Mucosa of stomach (tissue), 1 donor: ENCODE data around the gene C1QTNF1.

Experiments
- H3K27me3 ChIP-seq: one replicate; pipeline ENCODE4 v1.7.0; 2013; ENCODE audit warnings: mild to moderate bottlenecking, low read length; ENCODE audit not compliant: control insufficient read depth, insufficient read depth
- H3K36me3 ChIP-seq: one replicate; pipeline ENCODE4 v1.7.0; 2013; ENCODE audit warnings: low read length; ENCODE audit not compliant: control insufficient read depth, insufficient read depth
- H3K4me1 ChIP-seq: one replicate; pipeline ENCODE4 v1.7.0; 2013; ENCODE audit warnings: mild to moderate bottlenecking, low read length; ENCODE audit not compliant: control insufficient read depth, insufficient read depth
- H3K4me3 ChIP-seq: one replicate; pipeline ENCODE4 v1.7.0; 2013; ENCODE audit warnings: low read length
- H3K9ac ChIP-seq: one replicate; pipeline ENCODE4 v1.7.0; 2013; ENCODE audit warnings: mild to moderate bottlenecking, low read length, moderate library complexity
- H3K9me3 ChIP-seq: one replicate; pipeline ENCODE4 v1.7.0; 2013; ENCODE audit warnings: mild to moderate bottlenecking, low read length, moderate library complexity; ENCODE audit not compliant: control insufficient read depth
- donor health status: Pancreatic carcinoma.

Gene C1QTNF1

DNA sequence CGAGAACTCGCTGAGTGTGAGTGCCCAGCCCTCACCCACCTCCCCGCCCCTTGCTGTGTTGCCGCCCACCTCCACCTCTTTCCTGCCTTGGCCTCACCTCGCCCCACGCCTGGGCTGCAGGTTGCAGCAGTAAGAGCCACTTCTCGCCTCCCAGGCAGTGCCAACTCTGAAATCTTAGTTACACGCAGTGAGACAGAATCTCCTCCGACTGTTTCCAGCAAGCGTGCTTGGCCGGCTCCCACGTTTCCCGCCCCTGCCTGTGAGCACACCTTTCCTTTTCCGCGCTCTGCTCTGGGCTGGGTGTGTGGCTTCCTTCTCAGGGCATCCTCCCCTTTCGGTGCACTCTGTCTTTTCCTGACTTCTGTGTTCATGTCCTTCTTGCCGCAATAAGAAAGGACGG, 56.4 kb downstream of the C1QTNF1 start:
- Histone ChIP-seq H3K27me3 (no peaks in the 10 kb centered on the region), H3K4me1 (peaks cover 7% of the 10 kb centered on the region), H3K9me3 (no peaks in the 10 kb centered on the region), H3K4me3 (no peak overlapping the region), H3K36me3 (peaks cover 13% of the 10 kb centered on the region), H3K9ac (no peak overlapping the region)

DNA sequence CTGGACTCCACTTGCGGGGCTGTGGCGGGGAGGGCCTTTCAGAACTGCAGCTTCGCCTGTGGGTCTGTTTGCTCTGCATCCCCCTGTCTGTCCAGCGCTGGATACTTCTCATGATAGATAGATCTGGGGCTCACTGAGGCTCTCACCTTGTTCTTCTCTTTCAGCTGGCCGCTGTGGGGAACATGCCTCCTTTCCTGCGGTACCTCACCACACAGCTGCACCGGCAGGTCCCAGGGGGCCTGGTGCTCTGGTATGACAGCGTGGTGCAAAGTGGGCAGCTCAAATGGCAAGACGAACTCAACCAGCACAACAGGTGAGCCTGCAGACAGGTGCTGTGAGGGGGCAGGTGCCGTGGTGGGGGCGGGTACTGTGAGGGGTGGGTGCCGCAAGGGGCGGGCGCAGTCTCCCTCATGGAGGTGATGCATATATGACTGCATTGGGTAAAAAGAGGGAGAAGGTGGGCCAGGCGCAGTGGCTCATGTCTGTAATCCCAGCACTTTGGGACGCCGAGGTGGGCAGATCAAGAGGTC, 56.9 kb downstream of the C1QTNF1 start:
- H3K9ac ChIP-seq, result no peak overlapping the region
- peaks cover 13% of the 10 kb centered on the region for H3K36me3 ChIP-seq
- H3K4me3 ChIP-seq, result no peak overlapping the region

DNA sequence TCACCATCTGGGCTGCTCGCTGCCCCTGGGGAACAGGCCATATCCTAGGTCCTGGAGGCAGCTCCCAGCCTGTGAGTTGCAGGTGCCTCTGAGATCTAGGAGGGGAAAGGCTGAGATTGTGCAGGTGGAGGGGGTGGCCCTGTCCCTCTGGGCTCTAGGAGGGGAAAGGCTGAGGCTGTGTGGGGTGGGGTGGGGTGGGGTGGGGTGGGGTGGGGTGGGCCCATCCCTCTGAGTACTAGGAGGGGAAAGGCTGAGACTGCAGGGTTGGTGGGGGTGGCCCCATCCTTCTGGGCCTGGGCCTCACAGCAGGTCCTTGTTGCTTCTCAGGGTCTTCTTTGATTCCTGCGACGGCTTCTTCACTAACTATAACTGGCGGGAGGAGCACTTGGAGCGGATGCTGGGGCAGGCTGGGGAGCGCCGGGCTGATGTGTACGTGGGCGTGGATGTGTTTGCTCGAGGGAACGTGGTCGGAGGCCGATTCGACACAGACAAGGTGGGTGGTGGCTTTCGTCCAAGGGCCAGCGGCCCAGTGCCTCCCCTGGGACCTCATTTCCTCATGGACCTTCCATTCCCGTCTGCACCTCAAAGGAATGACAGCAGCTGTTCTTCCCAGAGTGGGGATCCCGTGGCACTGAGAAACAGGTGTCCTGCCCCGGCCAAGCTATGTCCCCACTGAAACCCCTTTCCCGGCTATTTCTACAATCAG, 57.8 kb downstream of the C1QTNF1 start:
- H3K4me1 ChIP-seq, result no peaks in the 10 kb centered on the region
- no peak overlapping the region for H3K9ac ChIP-seq
- no peaks in the 10 kb centered on the region for H3K9me3 ChIP-seq
- H3K4me3 ChIP-seq, result no peak overlapping the region
- peaks cover 13% of the 10 kb centered on the region for H3K36me3 ChIP-seq
- no peaks in the 10 kb centered on the region for H3K27me3 ChIP-seq

More for the DNA sequence above, 56.9 kb downstream of the C1QTNF1 start:
- Histone ChIP-seq H3K27me3 (no peaks in the 10 kb centered on the region), H3K4me1 (peaks cover 3% of the 10 kb centered on the region), H3K9me3 (no peaks in the 10 kb centered on the region)

DNA sequence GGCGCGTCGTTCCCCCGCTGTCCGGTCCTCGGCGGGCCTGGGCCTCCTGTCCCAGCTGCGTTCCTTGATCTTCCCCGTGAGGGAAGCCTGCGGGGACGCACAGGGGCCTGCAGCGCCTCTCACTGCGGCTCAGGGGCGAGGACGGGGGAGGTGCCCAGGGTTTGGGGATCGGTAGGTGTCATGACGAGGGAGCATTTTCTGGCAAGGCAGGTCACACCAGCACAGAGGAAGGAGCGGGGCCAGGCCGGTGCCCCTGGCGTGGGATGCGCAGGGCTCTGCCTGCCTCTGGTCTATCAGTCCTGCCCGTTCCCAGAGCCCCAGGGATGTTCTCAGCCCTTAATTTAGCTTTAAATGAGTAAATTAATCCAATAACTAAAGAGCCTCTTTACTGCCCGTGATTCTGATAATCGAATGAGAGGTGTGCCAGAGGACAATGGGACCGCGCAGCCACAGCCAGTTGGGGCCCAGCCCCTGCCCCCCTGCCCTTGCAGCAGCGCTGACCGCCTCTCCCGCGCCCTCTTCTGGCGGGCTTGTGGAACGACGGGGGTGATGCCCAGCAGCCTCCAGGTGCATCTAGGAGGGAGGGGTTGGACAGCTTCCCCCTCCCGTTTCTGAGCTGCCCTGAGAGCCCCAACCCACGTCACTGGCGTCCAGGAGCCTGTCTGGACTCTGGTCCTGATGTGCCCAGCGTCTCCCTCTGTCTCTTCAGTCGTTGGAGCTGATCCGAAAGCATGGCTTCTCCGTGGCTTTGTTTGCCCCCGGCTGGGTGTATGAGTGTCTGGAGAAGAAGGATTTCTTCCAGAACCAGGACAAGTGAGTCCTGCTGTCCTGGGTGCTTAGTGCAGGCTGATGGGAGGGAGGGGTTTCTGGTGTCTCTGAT, 58.6 kb downstream of the C1QTNF1 start:
- Histone ChIP-seq H3K27me3 (no peaks in the 10 kb centered on the region), H3K36me3 (peaks cover 13% of the 10 kb centered on the region), H3K9ac (no peak overlapping the region), H3K4me1 (no peaks in the 10 kb centered on the region), H3K4me3 (no peak overlapping the region), H3K9me3 (no peaks in the 10 kb centered on the region)

DNA sequence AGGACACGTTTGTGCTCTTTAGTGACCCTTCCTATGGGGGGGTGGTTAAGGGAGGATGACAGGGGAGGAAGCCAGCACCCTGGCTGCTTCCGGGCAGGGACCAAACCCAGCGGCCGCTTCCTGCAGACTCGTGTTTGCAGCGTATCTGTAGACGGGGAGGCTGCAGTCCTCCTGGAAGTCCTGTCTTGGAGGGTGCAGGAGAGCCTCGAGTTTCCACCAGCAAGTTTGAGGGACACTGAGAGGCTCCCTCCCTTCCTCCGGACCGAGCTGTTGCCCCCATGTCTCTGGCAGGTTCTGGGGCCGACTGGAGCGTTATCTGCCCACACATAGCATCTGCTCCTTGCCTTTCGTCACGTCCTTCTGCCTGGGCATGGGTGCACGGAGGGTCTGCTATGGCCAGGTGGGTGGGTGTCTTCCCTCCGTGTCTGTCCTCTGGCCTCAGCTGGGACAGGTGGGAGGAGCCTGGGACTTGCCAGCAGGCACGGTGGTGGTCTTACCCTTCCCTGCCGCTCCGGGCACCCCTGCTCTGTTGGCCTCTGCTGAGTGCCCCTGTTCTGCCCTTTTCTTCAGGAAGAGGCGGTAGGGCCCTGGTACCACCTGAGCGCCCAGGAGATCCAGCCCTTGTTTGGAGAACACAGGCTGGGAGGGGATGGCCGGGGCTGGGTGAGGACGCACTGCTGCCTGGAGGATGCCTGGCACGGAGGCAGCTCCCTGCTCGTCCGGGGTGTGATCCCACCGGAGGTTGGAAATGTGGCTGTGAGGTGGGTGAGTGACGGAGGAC, 59.4 kb downstream of the C1QTNF1 start:
- Histone ChIP-seq H3K27me3 (no peaks in the 10 kb centered on the region), H3K9ac (no peak overlapping the region), H3K4me1 (no peaks in the 10 kb centered on the region), H3K9me3 (no peaks in the 10 kb centered on the region), H3K4me3 (no peak overlapping the region), H3K36me3 (peaks cover 13% of the 10 kb centered on the region)

DNA sequence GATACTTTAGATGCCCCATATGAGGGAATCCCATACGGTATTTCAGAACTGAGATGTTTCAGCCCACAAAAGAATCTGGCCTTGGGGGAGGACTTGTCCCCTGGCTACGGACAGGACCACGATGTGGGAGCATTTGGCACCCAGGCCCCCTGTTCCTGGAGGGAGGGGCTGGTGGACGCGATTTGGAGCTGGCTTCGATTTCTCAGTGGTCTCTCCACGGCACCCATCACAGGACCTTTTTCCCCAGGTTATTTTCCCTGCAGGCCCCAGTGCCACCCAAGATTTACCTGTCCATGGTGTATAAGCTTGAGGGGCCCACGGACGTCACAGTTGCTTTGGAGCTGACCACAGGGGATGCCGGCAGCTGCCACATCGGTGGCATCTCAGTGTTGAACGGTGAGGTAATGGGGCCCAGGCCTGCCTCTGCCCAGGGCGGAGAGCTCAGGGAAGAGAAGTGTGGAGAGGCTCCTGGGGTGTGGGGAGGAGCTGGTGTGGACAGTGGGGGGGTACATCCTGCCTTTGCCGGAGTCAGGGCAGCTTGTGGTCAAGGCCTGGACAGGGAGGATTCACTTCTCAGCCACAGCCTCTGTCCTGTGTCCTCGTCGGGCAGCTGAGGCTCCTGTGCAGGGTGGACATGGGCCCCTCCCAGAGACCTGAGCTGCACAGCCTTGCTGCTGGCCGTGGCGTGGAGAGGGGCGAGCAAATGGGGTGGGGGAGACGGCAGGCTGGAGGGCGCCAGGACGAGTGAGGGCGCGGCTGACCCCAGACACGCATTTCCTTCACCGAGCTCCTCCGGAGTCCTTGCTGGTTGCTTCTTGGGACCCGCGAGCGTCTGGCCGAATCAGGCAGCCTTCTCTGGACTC, 60.6 kb downstream of the C1QTNF1 start:
- Histone ChIP-seq H3K36me3 (peaks cover 8% of the 10 kb centered on the region), H3K9me3 (no peaks in the 10 kb centered on the region), H3K4me3 (no peak overlapping the region), H3K4me1 (no peaks in the 10 kb centered on the region), H3K27me3 (no peaks in the 10 kb centered on the region), H3K9ac (no peak overlapping the region)

DNA sequence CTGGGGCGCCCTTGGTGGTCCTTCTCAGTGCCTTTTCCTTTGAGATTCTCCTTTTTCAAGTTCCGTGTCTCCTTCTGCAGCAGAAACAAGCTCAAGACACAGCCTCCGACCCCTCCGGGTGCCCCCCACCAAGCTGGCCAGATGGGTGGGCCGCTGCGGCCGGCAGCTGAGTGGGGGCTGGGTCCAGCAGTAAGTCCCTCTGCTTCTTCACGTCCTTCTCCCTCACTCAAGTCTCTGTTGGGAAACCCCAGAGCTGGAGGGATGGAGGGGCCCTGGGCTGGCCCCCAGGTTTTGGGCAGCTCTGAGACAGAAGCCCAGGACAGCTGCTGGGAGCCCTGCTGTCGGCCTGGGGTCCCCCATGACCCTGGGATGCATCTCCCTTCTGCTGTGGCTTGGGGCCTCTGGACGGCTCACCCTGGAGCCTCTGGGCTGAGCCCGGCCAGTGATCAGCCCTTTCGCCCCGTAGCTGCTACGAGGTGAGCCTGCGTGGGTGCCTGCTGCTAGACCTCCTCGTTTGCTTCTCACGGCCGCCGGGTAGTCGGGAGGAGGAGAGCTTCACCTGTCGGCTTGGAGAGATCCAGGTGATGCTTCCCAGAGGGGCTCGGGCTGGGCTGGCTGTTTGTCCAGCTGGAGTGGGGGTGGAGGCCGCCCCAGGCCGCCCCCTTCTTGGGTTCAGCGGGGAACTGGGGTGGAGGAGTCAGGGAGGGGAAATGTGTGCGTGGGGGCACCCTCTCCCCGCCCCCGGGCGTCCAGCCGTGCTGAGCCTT, 61.4 kb downstream of the C1QTNF1 start:
- H3K9me3 ChIP-seq, result no peaks in the 10 kb centered on the region
- H3K9ac ChIP-seq, result no peak overlapping the region
- peaks cover 8% of the 10 kb centered on the region for H3K36me3 ChIP-seq
- H3K4me1 ChIP-seq, result no peaks in the 10 kb centered on the region
- no peak overlapping the region for H3K4me3 ChIP-seq
- H3K27me3 ChIP-seq, result no peaks in the 10 kb centered on the region

DNA sequence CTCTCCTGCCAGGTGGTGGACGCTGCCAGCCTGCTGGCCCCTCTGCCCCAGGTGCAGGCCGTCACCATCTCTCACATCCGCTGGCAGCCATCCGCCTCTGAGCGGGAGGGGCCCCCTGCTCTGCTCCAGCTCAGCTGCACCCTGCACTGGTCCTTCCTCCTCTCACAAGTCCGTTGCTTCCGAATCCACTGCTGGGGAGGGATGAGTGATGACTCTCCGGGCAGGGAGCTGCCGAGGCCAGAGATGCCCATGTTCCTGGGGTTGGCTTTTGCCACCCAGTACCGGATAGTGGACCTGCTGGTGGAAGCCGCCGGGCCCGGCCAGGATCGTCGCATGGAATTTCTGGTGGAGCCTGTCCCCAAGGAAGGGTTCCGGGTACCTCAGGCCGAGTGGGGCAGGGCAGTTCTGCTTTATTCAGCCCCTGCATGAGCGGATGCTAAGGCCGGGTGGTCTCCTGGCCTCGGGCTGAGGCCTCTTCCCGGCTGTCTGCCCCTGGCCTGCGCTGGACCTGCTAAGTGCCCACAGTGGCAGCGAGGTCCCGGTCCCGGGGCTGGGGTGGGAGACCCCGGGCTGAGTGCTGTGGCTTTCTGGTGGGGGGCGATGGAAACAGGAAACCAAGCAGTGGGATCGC, 62.1 kb downstream of the C1QTNF1 start:
- Histone ChIP-seq H3K4me3 (no peak overlapping the region), H3K36me3 (peaks cover 8% of the 10 kb centered on the region), H3K27me3 (no peaks in the 10 kb centered on the region)

DNA sequence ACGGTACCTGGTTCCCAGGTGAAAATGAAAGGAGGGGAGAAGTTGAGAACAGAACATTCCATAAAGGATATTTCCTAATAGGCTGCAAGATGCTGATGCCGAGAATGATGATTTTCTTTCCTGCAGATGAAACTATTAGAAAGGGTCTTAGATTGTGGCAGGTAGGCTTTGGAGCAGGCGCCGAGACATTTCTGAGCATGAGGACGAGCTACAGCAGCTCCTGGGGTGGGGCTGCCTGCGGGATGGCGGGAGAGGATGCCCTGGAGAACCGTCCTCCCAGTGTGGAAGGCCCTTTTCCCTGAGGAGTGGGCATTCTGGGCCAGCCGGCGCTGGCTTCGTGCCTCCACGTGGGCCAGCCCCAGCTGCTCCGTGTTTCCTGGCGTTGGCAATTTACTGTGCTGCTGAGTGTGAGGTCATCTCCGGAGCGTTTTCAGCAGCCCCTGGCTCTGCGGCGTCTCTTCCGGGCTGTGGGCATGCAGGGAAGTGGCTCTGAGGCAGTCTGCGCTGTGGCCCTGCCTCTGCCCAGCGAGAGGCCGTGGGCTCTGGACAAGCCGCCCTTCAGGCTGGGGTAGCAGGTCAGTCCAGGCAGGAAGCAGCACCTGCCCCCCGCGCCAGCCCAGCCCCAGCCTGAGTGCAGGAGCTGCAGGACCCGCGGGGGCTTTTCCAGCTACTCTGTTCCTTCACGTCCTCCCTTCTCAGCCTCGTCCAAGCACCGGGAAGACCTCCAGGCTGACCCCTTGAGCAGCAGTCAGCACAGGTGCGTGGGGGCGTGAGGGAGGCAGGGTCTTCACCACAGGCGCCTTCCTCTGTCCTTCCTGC, 62.8 kb downstream of the C1QTNF1 start:
- Histone ChIP-seq H3K36me3 (peaks cover 8% of the 10 kb centered on the region), H3K27me3 (peaks cover 2% of the 10 kb centered on the region), H3K4me3 (no peak overlapping the region), H3K9me3 (no peaks in the 10 kb centered on the region), H3K9ac (no peak overlapping the region), H3K4me1 (no peaks in the 10 kb centered on the region)

More for the DNA sequence above, 62.1 kb downstream of the C1QTNF1 start:
- Histone ChIP-seq H3K9ac (no peak overlapping the region), H3K4me1 (no peaks in the 10 kb centered on the region), H3K9me3 (no peaks in the 10 kb centered on the region)
